ENCODE data around the gene HS6ST1.

Gene HS6ST1

DNA sequence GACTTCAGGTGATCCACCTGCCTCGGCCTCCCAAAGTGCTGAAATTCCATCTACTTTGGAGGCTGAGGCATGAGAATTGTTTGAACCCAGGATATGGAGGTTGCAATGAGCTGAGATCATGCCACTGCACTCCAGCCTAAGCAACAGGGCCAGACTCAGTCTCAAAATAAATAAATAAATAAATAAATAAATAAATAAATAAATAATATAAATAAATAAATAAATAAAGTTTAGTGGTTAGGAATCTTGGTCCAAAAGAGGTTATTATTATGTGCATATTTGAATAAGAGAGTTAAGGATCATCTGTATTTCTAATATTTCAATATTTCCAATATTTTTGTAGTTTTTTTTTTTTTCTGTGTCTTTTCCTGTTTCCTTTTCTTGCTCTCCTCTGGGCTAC is 90.8 kb downstream of the HS6ST1 start:
- Histone ChIP-seq H3K27me3 (ENCODE audit: insufficient read depth, low read length, poor library complexity) (peaks cover 5% of the 10 kb centered on the region), H4K20me1 (ENCODE audit: insufficient read depth, low read length) (no peaks in the 10 kb centered on the region), H3K9ac (ENCODE audit: low read depth, low read length) (no peak overlapping the region), H3K27ac (ENCODE audit: low read length) (no peak overlapping the region), H2AFZ (ENCODE audit: low read depth, low read length) (no peak overlapping the region), H3K4me1 (ENCODE audit: insufficient read depth, low read length) (peaks cover 2% of the 10 kb centered on the region), H3K36me3 (ENCODE audit: insufficient read depth, low read length) (no peaks in the 10 kb centered on the region), H3K9me3 (ENCODE audit: insufficient read depth, low read length, severe bottlenecking) (no peaks in the 10 kb centered on the region), H3K4me2 (ENCODE audit: insufficient read depth, low read length) (no peak overlapping the region), H3K4me3 (ENCODE audit: low read depth in 1 of 2, low read length in 2 of 2) (no peak overlapping the region), H3K79me2 (ENCODE audit: insufficient read depth, low read length) (no peaks in the 10 kb centered on the region)
- ATAC-seq (ENCODE audit: insufficient read depth, low read depth): no peak
- TF ChIP-seq EZH2 (IDR thresholded peaks at IDR 0.05; ENCODE audit: borderline replicate concordance, low read depth, low read length, severe bottlenecking) (no peak), CTCF (IDR thresholded peaks at IDR 0.05; ENCODE audit: borderline replicate concordance, extremely low read depth, low read length, poor library complexity, severe bottlenecking) (no peak)
- DNase-seq: no peak

DNA sequence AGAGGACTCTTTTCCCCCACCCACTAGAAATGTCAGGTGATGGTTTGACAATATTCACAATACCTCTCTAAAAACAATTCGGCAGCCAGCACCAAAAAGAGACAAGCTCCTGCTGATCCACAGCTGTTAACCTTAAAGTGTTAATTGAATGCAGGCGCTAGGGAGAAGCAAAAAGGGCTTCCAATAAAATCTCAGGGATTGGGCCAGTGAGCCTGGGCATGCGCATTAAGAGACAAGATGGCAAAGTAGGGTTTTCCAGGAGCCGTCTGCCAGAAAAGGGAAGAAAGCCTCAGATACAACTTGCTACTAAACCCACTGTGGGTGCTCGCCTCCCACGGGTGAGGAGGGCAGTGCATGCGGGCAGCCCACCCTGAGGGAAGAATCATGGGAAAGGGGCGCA is 98.8 kb downstream of the HS6ST1 start:
- DNase-seq: no peak
- H3K9ac ChIP-seq (ENCODE audit: low read depth, low read length): no peak overlapping the region
- H3K4me3 ChIP-seq (ENCODE audit: low read depth in 1 of 2, low read length in 2 of 2): no peak overlapping the region
- H3K27ac ChIP-seq (ENCODE audit: low read length): no peak overlapping the region
- no peaks in the 10 kb centered on the region for H3K27me3 ChIP-seq (ENCODE audit: insufficient read depth, low read length, poor library complexity)
- TF ChIP-seq EZH2 (IDR thresholded peaks at IDR 0.05; ENCODE audit: borderline replicate concordance, low read depth, low read length, severe bottlenecking) (no peak), CTCF (IDR thresholded peaks at IDR 0.05; ENCODE audit: borderline replicate concordance, extremely low read depth, low read length, poor library complexity, severe bottlenecking) (no peak)
- no peaks in the 10 kb centered on the region for H4K20me1 ChIP-seq (ENCODE audit: insufficient read depth, low read length)
- no peaks in the 10 kb centered on the region for H3K4me1 ChIP-seq (ENCODE audit: insufficient read depth, low read length)
- ATAC-seq (ENCODE audit: insufficient read depth, low read depth): no peak
- no peaks in the 10 kb centered on the region for H3K36me3 ChIP-seq (ENCODE audit: insufficient read depth, low read length)
- no peaks in the 10 kb centered on the region for H3K9me3 ChIP-seq (ENCODE audit: insufficient read depth, low read length, severe bottlenecking)
- no peak overlapping the region for H2AFZ ChIP-seq (ENCODE audit: low read depth, low read length)
- no peak overlapping the region for H3K4me2 ChIP-seq (ENCODE audit: insufficient read depth, low read length)
- no peaks in the 10 kb centered on the region for H3K79me2 ChIP-seq (ENCODE audit: insufficient read depth, low read length)

DNA sequence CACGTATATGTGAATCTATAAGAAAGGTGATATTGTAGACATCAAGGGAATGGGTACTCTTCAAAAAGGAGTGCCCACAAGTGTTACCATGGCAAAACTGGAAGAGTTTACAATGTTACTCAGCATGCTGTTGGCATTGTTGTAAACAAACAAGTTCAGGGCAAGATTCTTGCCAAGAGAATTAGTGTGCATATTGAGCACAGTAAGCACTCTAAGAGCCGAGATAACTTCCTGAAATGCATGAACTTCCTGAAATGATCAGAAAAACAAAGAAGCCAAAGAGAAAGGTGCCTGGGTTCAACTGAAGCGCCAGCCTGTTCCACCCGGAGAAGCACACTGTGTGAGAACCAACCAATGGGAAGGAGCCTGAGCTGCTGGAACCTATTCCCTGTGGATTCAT is 101.0 kb downstream of the HS6ST1 start:
- no peak overlapping the region for H3K4me2 ChIP-seq (ENCODE audit: insufficient read depth, low read length)
- no peak overlapping the region for H3K9ac ChIP-seq (ENCODE audit: low read depth, low read length)
- no peaks in the 10 kb centered on the region for H3K9me3 ChIP-seq (ENCODE audit: insufficient read depth, low read length, severe bottlenecking)
- H3K4me1 ChIP-seq (ENCODE audit: insufficient read depth, low read length): no peaks in the 10 kb centered on the region
- no peaks in the 10 kb centered on the region for H3K79me2 ChIP-seq (ENCODE audit: insufficient read depth, low read length)
- ATAC-seq (ENCODE audit: insufficient read depth, low read depth): no peak
- DNase-seq: no peak
- no peak overlapping the region for H3K4me3 ChIP-seq (ENCODE audit: low read depth in 1 of 2, low read length in 2 of 2)
- no peak overlapping the region for H2AFZ ChIP-seq (ENCODE audit: low read depth, low read length)
- H4K20me1 ChIP-seq (ENCODE audit: insufficient read depth, low read length): no peaks in the 10 kb centered on the region
- no peaks in the 10 kb centered on the region for H3K36me3 ChIP-seq (ENCODE audit: insufficient read depth, low read length)
- no peak overlapping the region for H3K27ac ChIP-seq (ENCODE audit: low read length)
- no peaks in the 10 kb centered on the region for H3K27me3 ChIP-seq (ENCODE audit: insufficient read depth, low read length, poor library complexity)
- no peak for TF ChIP-seq CTCF (IDR thresholded peaks at IDR 0.05; ENCODE audit: borderline replicate concordance, extremely low read depth, low read length, poor library complexity, severe bottlenecking)
